Left lobe of liver (tissue), 2 donors: ENCODE measurements around the gene PUS7L. TPM values are rescaled to one million over a fixed set of nuclear protein-coding genes. Genes with fewer than 3 reads are reported as not detected.
A peak's percentile ranks its signal among the peaks of the same experiment; 100 is the strongest.
"Not testable (repeated sequence)": the region's sequence is repeated elsewhere in the genome, so short reads cannot be mapped to it uniquely, and the experiment has no call there.

Experiments
- ATAC-seq: fragments of 200-7000 bp; cut with Tn5 transposase; one replicate; pipeline ENCODE4 v1.9.1; 2020; ENCODE audit warnings: mild to moderate bottlenecking, moderate library complexity
- DNase-seq: peaks from one replicate; pipeline ENCODE4 v3.0.0-alpha.2; 2020; ENCODE audit warnings: low spot score
- total RNA-seq: library from RNA; stranded (reverse); gene quantifications from one replicate; pipeline ENCODE4 v1.2.1, GENCODE V29; 2021
- donor health status: DM: no; HTN: no; CAD: no; lungs with moderate emphysema.
- donor health status: DM: no; HTN: yes; CAD: no.

Gene PUS7L
- 3.5 TPM for total RNA-seq

- peak; percentile 97 for DNase-seq
- peak; percentile 98 for ATAC-seq
Observed at GRCh38 chr12:43758728-43759563, at the start of gene PUS7L, which contains the start of gene IRAK4. TSS of gene PUS7L (minus strand) at chr12:43758790. CDS start at chr12:43755245, 3,545 bp downstream. TSS of gene IRAK4 (plus strand) at chr12:43758951. CDS start at chr12:43768112, 9,161 bp downstream.

- ATAC-seq, result no peak
- DNase-seq, result no peak
Observed at GRCh38 chr12:43807386-43807785, 48.8 kb upstream of the PUS7L start.

GRCh38 chr12:43806737-43807072, 48.1 kb upstream of the PUS7L start:
- DNase-seq (no peak), ATAC-seq (no peak)

GRCh38 chr12:43805860-43806736, 47.5 kb upstream of the PUS7L start, which contains the start of gene TWF1:
TSS of gene TWF1 (minus strand) at chr12:43806317. CDS start at chr12:43806245, 72 bp downstream.
- ATAC-seq, result peak; percentile 99
- peak; percentile 91 for DNase-seq

GRCh38 chr12:43805149-43805859, 46.7 kb upstream of the PUS7L start:
- peak; percentile 4 for ATAC-seq
- DNase-seq, result no peak

GRCh38 chr12:43797561-43798217, 39.1 kb upstream of the PUS7L start:
- DNase-seq (no peak), ATAC-seq (no peak)

- no peak for DNase-seq
- ATAC-seq, result no peak
Observed at GRCh38 chr12:43795716-43796280, 37.2 kb upstream of the PUS7L start.

- ATAC-seq, result no peak
- no peak for DNase-seq
Observed at GRCh38 chr12:43789941-43790340, 31.4 kb upstream of the PUS7L start.

GRCh38 chr12:43786899-43787693, 28.5 kb upstream of the PUS7L start:
- DNase-seq (no peak), ATAC-seq (no peak)

GRCh38 chr12:43776498-43776897, 17.9 kb upstream of the PUS7L start:
- ATAC-seq (peak; percentile 41), DNase-seq (no peak)

- ATAC-seq (no peak), DNase-seq (no peak)
Observed at GRCh38 chr12:43766291-43766690, 7.7 kb upstream of the PUS7L start.

GRCh38 chr12:43764528-43764927, 5.9 kb upstream of the PUS7L start:
- ATAC-seq (no peak), DNase-seq (no peak)

- DNase-seq, result no peak
- no peak for ATAC-seq
Observed at GRCh38 chr12:43763769-43764168, 5.2 kb upstream of the PUS7L start.

- no peak for DNase-seq
- no peak for ATAC-seq
Observed at GRCh38 chr12:43762596-43762995, 4.0 kb upstream of the PUS7L start.

GRCh38 chr12:43761500-43761899, 2.9 kb upstream of the PUS7L start:
- DNase-seq (no peak), ATAC-seq (no peak)

GRCh38 chr12:43760396-43760795, 1.8 kb upstream of the PUS7L start:
- no peak for ATAC-seq
- DNase-seq, result no peak

GRCh38 chr12:43758247-43758727, 303 bp downstream of the PUS7L start:
- ATAC-seq (peak; percentile 52), DNase-seq (no peak)

- DNase-seq, result no peak
- ATAC-seq, result no peak
Observed at GRCh38 chr12:43754015-43754414, 4.6 kb downstream of the PUS7L start.

- DNase-seq, ATAC-seq: not testable (repeated sequence)
Observed at GRCh38 chr12:43751360-43751759, 7.2 kb downstream of the PUS7L start.
